ENCODE measurements around the gene KIAA1328. TPM values are rescaled to one million over a fixed set of nuclear protein-coding genes. Genes with fewer than 3 reads are reported as not detected.

The KIAA1328 gene
- total and polyA plus RNA-seq, 2 donors (not counting 3 experiments of a cell fraction or from before 2014, with no cell fraction given), result 2.7 to 6.5 TPM

DNA sequence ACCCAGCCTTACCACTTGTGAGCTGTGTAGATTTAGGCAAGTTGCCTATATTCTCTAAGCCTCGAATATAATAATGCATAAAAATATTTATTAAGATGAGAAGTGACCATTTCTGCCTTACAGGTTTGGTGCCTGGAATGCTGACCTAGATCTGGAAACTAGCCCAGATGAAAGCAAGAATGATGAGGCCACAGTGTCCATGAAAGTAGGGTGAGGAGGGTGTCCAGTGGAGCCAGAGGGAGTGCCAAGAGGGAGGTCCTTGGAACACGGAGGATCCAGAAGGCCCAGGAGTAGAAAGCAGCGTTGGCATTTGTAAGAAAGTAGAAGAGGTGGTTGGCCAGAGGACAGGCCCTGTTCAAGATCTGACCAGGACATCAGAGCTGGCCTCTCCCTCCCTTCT is 402.3 kb downstream of the KIAA1328 start:
- Histone ChIP-seq H4K20me1 (replicated peaks; ENCODE audit: control insufficient read depth, extremely low read depth, insufficient read depth, low read length) (no peaks in the 10 kb centered on the region), H3K36me3 (ENCODE audit: control insufficient read depth in 2 of 2, extremely low read depth in 1 of 2, insufficient read depth in 2 of 2, low read length in 2 of 2) (no peaks in the 10 kb centered on the region), H3K4me1 (ENCODE audit: control insufficient read depth, extremely low read depth, insufficient read depth, low read length) (no peaks in the 10 kb centered on the region), H3K4me3 (replicated peaks in 1 of 3; ENCODE audit: insufficient read depth in 1 of 3, low read depth in 1 of 3, low read length in 3 of 3) (no peak overlapping the region), H3K27me3 (ENCODE audit: control insufficient read depth in 2 of 2, insufficient read depth in 2 of 2, low read length in 2 of 2) (no peaks in the 10 kb centered on the region), H3K9me3 (replicated peaks; ENCODE audit: control insufficient read depth, insufficient read depth, low read length) (no peaks in the 10 kb centered on the region), H3K4me2 (ENCODE audit: insufficient read depth, low read length) (no peak overlapping the region), H3K9ac (replicated peaks; ENCODE audit: extremely low read depth, insufficient read depth, low read length) (no peak overlapping the region), H3K27ac (ENCODE audit: insufficient read depth, low read depth, low read length) (no peak overlapping the region), H2AFZ (ENCODE audit: low read depth, low read length) (no peak overlapping the region), H3K9me1 (replicated peaks; ENCODE audit: control insufficient read depth, extremely low read depth, insufficient read depth, low read length) (no peaks in the 10 kb centered on the region), H3K79me2 (ENCODE audit: control insufficient read depth, insufficient read depth, low read length) (no peaks in the 10 kb centered on the region)
- ChIA-PET CTCF (no interaction called here), POLR2A (no interaction called here)
- no TSS peak for BruUV-seq (replicated peaks)
- TF ChIP-seq POLR2A (IDR thresholded peaks at IDR 0.05; ENCODE audit: low read depth, low read length) (no peak), JUN (IDR thresholded peaks at IDR 0.05; ENCODE audit: borderline replicate concordance, insufficient read depth, insufficient read length, low read depth) (no peak), EZH2 (IDR thresholded peaks at IDR 0.05; ENCODE audit: borderline replicate concordance, low read depth, low read length, severe bottlenecking) (no peak), MYC (IDR thresholded peaks at IDR 0.05; ENCODE audit: low read depth, low read length) (no peak)
- dilution Hi-C loops (cut with MboI; ENCODE audit: extremely low pct_ligation_motif_present, low sequenced_read_pairs), result no loop called here
- no peak for DNase-seq (ENCODE audit: low read depth, low spot score)
- intact Hi-C loops (cut with micrococcal nuclease), result no loop called here
- FAIRE-seq, result no peak

GRCh38 chr18:37235583-37235982 is 406.7 kb downstream of the KIAA1328 start:
- H3K27ac ChIP-seq (ENCODE audit: insufficient read depth, low read depth, low read length), result no peak overlapping the region
- DNase-seq (ENCODE audit: low read depth, low spot score) (no peak), FAIRE-seq (no peak)
- H3K4me2 ChIP-seq (ENCODE audit: insufficient read depth, low read length), result no peak overlapping the region
- no peaks in the 10 kb centered on the region for H3K27me3 ChIP-seq (ENCODE audit: control insufficient read depth in 2 of 2, insufficient read depth in 2 of 2, low read length in 2 of 2)
- ChIA-PET CTCF (no interaction called here), POLR2A (no interaction called here)
- intact Hi-C loops (cut with micrococcal nuclease) (no loop called here), dilution Hi-C loops (cut with MboI; ENCODE audit: extremely low pct_ligation_motif_present, low sequenced_read_pairs) (no loop called here)
- H3K4me3 ChIP-seq (replicated peaks in 1 of 3; ENCODE audit: insufficient read depth in 1 of 3, low read depth in 1 of 3, low read length in 3 of 3), result no peak overlapping the region
- H2AFZ ChIP-seq (ENCODE audit: low read depth, low read length), result no peak overlapping the region
- H3K79me2 ChIP-seq (ENCODE audit: control insufficient read depth, insufficient read depth, low read length), result no peaks in the 10 kb centered on the region
- no peaks in the 10 kb centered on the region for H3K9me3 ChIP-seq (replicated peaks; ENCODE audit: control insufficient read depth, insufficient read depth, low read length)
- TF ChIP-seq, protein P1, sequence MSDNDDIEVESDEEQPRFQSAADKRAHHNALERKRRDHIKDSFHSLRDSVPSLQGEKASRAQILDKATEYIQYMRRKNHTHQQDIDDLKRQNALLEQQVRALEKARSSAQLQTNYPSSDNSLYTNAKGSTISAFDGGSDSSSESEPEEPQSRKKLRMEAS (IDR thresholded peaks at IDR 0.05; ENCODE audit: insufficient read depth, insufficient read length), result no peak
- TF ChIP-seq JUN (IDR thresholded peaks at IDR 0.05; ENCODE audit: borderline replicate concordance, insufficient read depth, insufficient read length, low read depth) (no peak), FOS (IDR thresholded peaks at IDR 0.05; ENCODE audit: borderline replicate concordance, insufficient read depth, low read length) (no peak), GATA2 (IDR thresholded peaks at IDR 0.05; ENCODE audit: insufficient read depth, insufficient read length, low read depth, low read length) (no peak), POLR2AphosphoS5 (IDR thresholded peaks at IDR 0.05; ENCODE audit: insufficient read depth, low read depth, low read length) (no peak), EZH2 (IDR thresholded peaks at IDR 0.05; ENCODE audit: borderline replicate concordance, low read depth, low read length, severe bottlenecking) (no peak), POLR2A (IDR thresholded peaks at IDR 0.05; ENCODE audit: low read depth, low read length) (no peak), CTCF (IDR thresholded peaks at IDR 0.05; ENCODE audit: extremely low read depth in 1 of 2, insufficient read depth in 1 of 2, low read depth in 1 of 2, low read length in 2 of 2) (no peak), MYC (IDR thresholded peaks at IDR 0.05; ENCODE audit: low read depth, low read length) (no peak)
- no peaks in the 10 kb centered on the region for H3K4me1 ChIP-seq (ENCODE audit: control insufficient read depth, extremely low read depth, insufficient read depth, low read length)
- BruUV-seq (replicated peaks), result no TSS peak
- H3K36me3 ChIP-seq (ENCODE audit: control insufficient read depth in 2 of 2, extremely low read depth in 1 of 2, insufficient read depth in 2 of 2, low read length in 2 of 2), result no peaks in the 10 kb centered on the region
- no peaks in the 10 kb centered on the region for H3K9me1 ChIP-seq (replicated peaks; ENCODE audit: control insufficient read depth, extremely low read depth, insufficient read depth, low read length)
- no peak overlapping the region for H3K9ac ChIP-seq (replicated peaks; ENCODE audit: extremely low read depth, insufficient read depth, low read length)
- H4K20me1 ChIP-seq (replicated peaks; ENCODE audit: control insufficient read depth, extremely low read depth, insufficient read depth, low read length), result no peaks in the 10 kb centered on the region
